Measurements from ENCODE around the gene PKD1.

Gene PKD1

GRCh38 chr16:2061526-2061925, 74.2 kb downstream of the PKD1 start:
- no peak overlapping the region for H3K4me3 ChIP-seq (ENCODE audit: low read length)
- no peak for DNase-seq (ENCODE audit: low read depth)
- no peak for TF ChIP-seq CTCF (IDR thresholded peaks at IDR 0.05; ENCODE audit: insufficient read depth, low read depth, low read length, missing control alignments)

GRCh38 chr16:2061023-2061422, 74.7 kb downstream of the PKD1 start:
- no peak for TF ChIP-seq CTCF (IDR thresholded peaks at IDR 0.05; ENCODE audit: insufficient read depth, low read depth, low read length, missing control alignments)
- DNase-seq (ENCODE audit: low read depth), result no peak
- H3K4me3 ChIP-seq (ENCODE audit: low read length), result no peak overlapping the region

GRCh38 chr16:2060346-2060745, 75.4 kb downstream of the PKD1 start:
- no peak for TF ChIP-seq CTCF (IDR thresholded peaks at IDR 0.05; ENCODE audit: insufficient read depth, low read depth, low read length, missing control alignments)
- H3K4me3 ChIP-seq (ENCODE audit: low read length), result no peak overlapping the region
- no peak for DNase-seq (ENCODE audit: low read depth)

GRCh38 chr16:2058872-2059271, 76.8 kb downstream of the PKD1 start:
- no peak for TF ChIP-seq CTCF (IDR thresholded peaks at IDR 0.05; ENCODE audit: insufficient read depth, low read depth, low read length, missing control alignments)
- DNase-seq (ENCODE audit: low read depth), result no peak
- H3K4me3 ChIP-seq (ENCODE audit: low read length), result no peak overlapping the region

GRCh38 chr16:2058420-2058819, 77.3 kb downstream of the PKD1 start:
- no peak overlapping the region for H3K4me3 ChIP-seq (ENCODE audit: low read length)
- no peak for TF ChIP-seq CTCF (IDR thresholded peaks at IDR 0.05; ENCODE audit: insufficient read depth, low read depth, low read length, missing control alignments)
- DNase-seq (ENCODE audit: low read depth), result no peak

- H3K4me3 ChIP-seq (ENCODE audit: low read length), result no peak overlapping the region
- no peak for DNase-seq (ENCODE audit: low read depth)
- no peak for TF ChIP-seq CTCF (IDR thresholded peaks at IDR 0.05; ENCODE audit: insufficient read depth, low read depth, low read length, missing control alignments)
Measured at GRCh38 chr16:2057438-2057837, 78.3 kb downstream of the PKD1 start.

- peak; percentile 33 for DNase-seq (ENCODE audit: low read depth)
- TF ChIP-seq CTCF (IDR thresholded peaks at IDR 0.05; ENCODE audit: insufficient read depth, low read depth, low read length, missing control alignments), result peak; percentile 50
- H3K4me3 ChIP-seq (ENCODE audit: low read length), result no peak overlapping the region
Measured at GRCh38 chr16:2056681-2057407, 78.9 kb downstream of the PKD1 start.
